Loucy (cell line): ENCODE measurements around the gene MYCN.

ENCODE experiments used
- CTCF ChIP-seq: fragments of 200-600 bp; sonication (generic); conservative IDR thresholded peaks from 2 replicates; pipeline ENCODE4 v1.5.1; 2014; ENCODE audit warnings: mild to moderate bottlenecking, antibody characterized with exemption, low read length
- EZH2phosphoT487 ChIP-seq: fragments of 200-600 bp; IDR thresholded peaks from 2 replicates; pipeline ENCODE4 v1.6.1; 2018; ENCODE audit warnings: antibody characterized with exemption, mild to moderate bottlenecking, moderate library complexity, borderline replicate concordance

GRCh38 chr2:15907461-15908324, 32.7 kb upstream of the MYCN start:
- TF ChIP-seq CTCF = no peak
- no peak for TF ChIP-seq EZH2phosphoT487
